SH-SY5Y (cell line): ENCODE data around the gene WDR64.

ENCODE experiments used
- GATA2 ChIP-seq: IDR thresholded peaks from 2 replicates; pipeline ENCODE4 v1.6.1; 2011; ENCODE audit warnings: mild to moderate bottlenecking, low read depth, low read length
- GATA3 ChIP-seq: IDR thresholded peaks from 2 replicates; pipeline ENCODE4 v1.6.1; 2011; ENCODE audit warnings: low read depth, mild to moderate bottlenecking, low read length, moderate library complexity

DNA sequence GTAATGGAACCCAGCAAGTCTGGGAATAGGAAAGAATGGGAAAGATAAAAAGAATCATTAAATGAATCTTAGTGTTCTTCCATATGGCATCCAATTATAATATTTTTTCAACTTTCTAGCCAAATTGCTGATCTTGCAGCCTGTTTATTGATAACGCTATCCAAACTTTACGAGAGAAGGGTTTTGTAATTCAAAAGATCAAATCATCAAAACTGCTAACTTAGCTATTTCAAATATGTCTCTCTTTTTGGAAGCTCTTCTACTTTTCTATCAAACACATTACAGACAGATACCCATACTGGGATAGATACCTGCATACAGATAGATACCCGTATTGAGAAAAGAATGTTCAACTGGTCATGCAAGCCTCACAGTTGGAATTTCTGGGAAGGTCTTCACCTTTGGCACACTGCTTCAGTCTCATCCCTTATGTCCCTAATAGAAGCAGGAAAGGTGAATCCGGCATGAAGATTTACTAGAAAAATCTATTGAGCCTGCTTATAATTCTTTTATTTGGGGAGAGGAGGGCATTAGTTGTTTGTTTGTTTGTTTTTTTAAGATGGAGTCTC, 120.9 kb downstream of the WDR64 start:
- TF ChIP-seq GATA3: no peak
- no peak for TF ChIP-seq GATA2
